Mesodermal cell (in vitro differentiated cells): ENCODE data around the gene TNFAIP2. TPM values are rescaled to one million over a fixed set of nuclear protein-coding genes. Genes with fewer than 3 reads are reported as not detected.

Experiments
- H3K27ac ChIP-seq: 2 replicates; pipeline ENCODE4 v1.7.0; 2013; ENCODE audit warnings: mild to moderate bottlenecking, low read depth, low read length, moderate library complexity; ENCODE audit not compliant: severe bottlenecking
- H3K36me3 ChIP-seq: 2 replicates; pipeline ENCODE4 v1.7.1; 2013; ENCODE audit warnings: mild to moderate bottlenecking, low read length, moderate library complexity; ENCODE audit not compliant: control insufficient read depth, insufficient read depth
- H3K4me1 ChIP-seq: one replicate; pipeline ENCODE4 v1.7.1; 2013; ENCODE audit warnings: mild to moderate bottlenecking, low read length; ENCODE audit not compliant: insufficient read depth, control insufficient read depth, poor library complexity, severe bottlenecking
- H3K4me3 ChIP-seq: 2 replicates; pipeline ENCODE4 v1.7.0; 2013; ENCODE audit warnings: low read length, control low read depth, mild to moderate bottlenecking; ENCODE audit not compliant: insufficient read depth, poor library complexity, severe bottlenecking; ENCODE audit errors: extremely low read depth
- H3K9me3 ChIP-seq: 2 replicates; pipeline ENCODE4 v1.7.1; 2013; ENCODE audit warnings: mild to moderate bottlenecking, low read length, moderate library complexity; ENCODE audit not compliant: control insufficient read depth
- WGBS, 2 experiments: methylation state at CpG; one replicate each; pipeline ENCODE4 v1.1.5; 2013; ENCODE audit warnings: missing lambda C conversion rate in 2 of 2; ENCODE audit not compliant: insufficient coverage in 2 of 2; 5-methylcytosine and 5-hydroxymethylcytosine counted together
- polyA plus RNA-seq, 2 experiments: library from polyadenylated mRNA; stranded (reverse); fragments of 50-300 nt; gene quantifications; one replicate each; pipeline ENCODE4 v1.2.3, GENCODE V29; 2013

TNFAIP2 gene
- polyA plus RNA-seq (2013, experiment 1 of 2), result 56.6 TPM
- polyA plus RNA-seq (2013, experiment 2 of 2), result 42.3 TPM

GRCh38 chr14:103122947-103123633, at the start of gene TNFAIP2:
TSS of gene TNFAIP2 (plus strand) at chr14:103123461. CDS start at chr14:103126458, 2,997 bp downstream.
- Histone ChIP-seq H3K4me3 (peak within 1 kb of the TSS; percentile 48), H3K27ac (peak within 1 kb of the TSS; percentile 79), H3K9me3 (no peaks in the 10 kb centered on the region), H3K4me1 (peaks cover 35% of the 10 kb centered on the region), H3K36me3 (peaks cover 19% of the 10 kb centered on the region)
- 3 to 4% methylated on average over 52 to 59 of the region's 74 CpGs for WGBS, 2 experiments

- Histone ChIP-seq H3K36me3 (no peaks in the 10 kb centered on the region), H3K27ac (no peak overlapping the region), H3K4me1 (peaks cover 5% of the 10 kb centered on the region), H3K9me3 (no peaks in the 10 kb centered on the region), H3K4me3 (no peak overlapping the region)
- WGBS, 2 experiments, result 83 to 84% methylated on average over 18 of the region's 21 CpGs
Observed at GRCh38 chr14:103073876-103074728, 49.2 kb upstream of the TNFAIP2 start.

GRCh38 chr14:103074729-103075367, 48.4 kb upstream of the TNFAIP2 start:
- Histone ChIP-seq H3K27ac (no peak overlapping the region), H3K4me1 (peaks cover 5% of the 10 kb centered on the region), H3K9me3 (no peaks in the 10 kb centered on the region), H3K36me3 (no peaks in the 10 kb centered on the region), H3K4me3 (peak overlapping the region; percentile 35)
- WGBS, 2 experiments, result 48 to 52% methylated on average over 21 of the region's 21 CpGs

- 8 to 15% methylated on average over 6 of the region's 9 CpGs for WGBS, 2 experiments
- Histone ChIP-seq H3K36me3 (no peaks in the 10 kb centered on the region), H3K27ac (no peak overlapping the region), H3K9me3 (no peaks in the 10 kb centered on the region), H3K4me3 (no peak overlapping the region), H3K4me1 (peaks cover 5% of the 10 kb centered on the region)
Observed at GRCh38 chr14:103078420-103078749, 44.9 kb upstream of the TNFAIP2 start.

GRCh38 chr14:103078860-103079587, 44.2 kb upstream of the TNFAIP2 start:
- Histone ChIP-seq H3K27ac (no peak overlapping the region), H3K4me1 (peaks cover 5% of the 10 kb centered on the region), H3K9me3 (no peaks in the 10 kb centered on the region), H3K4me3 (no peak overlapping the region), H3K36me3 (no peaks in the 10 kb centered on the region)
- WGBS, 2 experiments, result 82 to 85% methylated on average over 10 to 11 of the region's 11 CpGs

GRCh38 chr14:103081951-103082350, 41.3 kb upstream of the TNFAIP2 start:
- WGBS, 2 experiments, result 87 to 100% methylated on average over 2 of the region's 2 CpGs
- Histone ChIP-seq H3K4me1 (no peaks in the 10 kb centered on the region), H3K36me3 (no peaks in the 10 kb centered on the region), H3K27ac (no peak overlapping the region), H3K9me3 (no peaks in the 10 kb centered on the region), H3K4me3 (no peak overlapping the region)

- 26 to 29% methylated on average over 39 to 52 of the region's 61 CpGs for WGBS, 2 experiments
- no peaks in the 10 kb centered on the region for H3K4me1 ChIP-seq
- no peak within 1 kb of the TSS for H3K27ac ChIP-seq
- no peaks in the 10 kb centered on the region for H3K9me3 ChIP-seq
- no peak within 1 kb of the TSS for H3K4me3 ChIP-seq
- H3K36me3 ChIP-seq, result no peaks in the 10 kb centered on the region
Observed at GRCh38 chr14:103084021-103084919, 39.0 kb upstream of the TNFAIP2 start, which contains the start of gene LBHD2. TSS of gene LBHD2 (plus strand) at chr14:103084210. CDS start at chr14:103086013, 1,803 bp downstream.

GRCh38 chr14:103085106-103086091, 37.9 kb upstream of the TNFAIP2 start:
- WGBS, 2 experiments, result 86 to 94% methylated on average over 15 to 20 of the region's 24 CpGs
- no peak overlapping the region for H3K27ac ChIP-seq
- H3K4me1 ChIP-seq, result no peaks in the 10 kb centered on the region
- no peaks in the 10 kb centered on the region for H3K9me3 ChIP-seq
- no peaks in the 10 kb centered on the region for H3K36me3 ChIP-seq
- H3K4me3 ChIP-seq, result no peak overlapping the region

GRCh38 chr14:103086771-103087342, 36.4 kb upstream of the TNFAIP2 start:
- no peak overlapping the region for H3K27ac ChIP-seq
- peaks cover 6% of the 10 kb centered on the region for H3K4me1 ChIP-seq
- WGBS, 2 experiments, result 78 to 89% methylated on average over 7 to 8 of the region's 8 CpGs
- H3K9me3 ChIP-seq, result no peaks in the 10 kb centered on the region
- no peaks in the 10 kb centered on the region for H3K36me3 ChIP-seq
- no peak overlapping the region for H3K4me3 ChIP-seq
